Ovary (tissue), 3 donors: Measurements from ENCODE around the gene METRNL.

Source experiments
- CTCF ChIP-seq, 3 donors: fragments of 450-650 bp in 2 of 3; fragments of 200-600 bp in 1 of 3; IDR thresholded peaks; one replicate each; pipeline versions ENCODE4 v1.5.1 to v1.8.0; 2016 to 2022; ENCODE audit warnings: antibody characterized with exemption in 3 of 3, mild to moderate bottlenecking in 1 of 3
- EP300 ChIP-seq: sonication (generic); formaldehyde crosslinking; IDR thresholded peaks from one replicate; pipeline ENCODE4 v1.6.1; 2017; ENCODE audit warnings: antibody characterized with exemption
- donor health status: DM: no; HTN: no; CAD: no.

- TF ChIP-seq CTCF (IDR thresholded peaks at IDR 0.05) (no peak), EP300 (no peak)
Observed at GRCh38 chr17:83116783-83117555, 37.6 kb downstream of the METRNL start.
